ENCODE results near the gene PKD1L1.

PKD1L1 gene

DNA sequence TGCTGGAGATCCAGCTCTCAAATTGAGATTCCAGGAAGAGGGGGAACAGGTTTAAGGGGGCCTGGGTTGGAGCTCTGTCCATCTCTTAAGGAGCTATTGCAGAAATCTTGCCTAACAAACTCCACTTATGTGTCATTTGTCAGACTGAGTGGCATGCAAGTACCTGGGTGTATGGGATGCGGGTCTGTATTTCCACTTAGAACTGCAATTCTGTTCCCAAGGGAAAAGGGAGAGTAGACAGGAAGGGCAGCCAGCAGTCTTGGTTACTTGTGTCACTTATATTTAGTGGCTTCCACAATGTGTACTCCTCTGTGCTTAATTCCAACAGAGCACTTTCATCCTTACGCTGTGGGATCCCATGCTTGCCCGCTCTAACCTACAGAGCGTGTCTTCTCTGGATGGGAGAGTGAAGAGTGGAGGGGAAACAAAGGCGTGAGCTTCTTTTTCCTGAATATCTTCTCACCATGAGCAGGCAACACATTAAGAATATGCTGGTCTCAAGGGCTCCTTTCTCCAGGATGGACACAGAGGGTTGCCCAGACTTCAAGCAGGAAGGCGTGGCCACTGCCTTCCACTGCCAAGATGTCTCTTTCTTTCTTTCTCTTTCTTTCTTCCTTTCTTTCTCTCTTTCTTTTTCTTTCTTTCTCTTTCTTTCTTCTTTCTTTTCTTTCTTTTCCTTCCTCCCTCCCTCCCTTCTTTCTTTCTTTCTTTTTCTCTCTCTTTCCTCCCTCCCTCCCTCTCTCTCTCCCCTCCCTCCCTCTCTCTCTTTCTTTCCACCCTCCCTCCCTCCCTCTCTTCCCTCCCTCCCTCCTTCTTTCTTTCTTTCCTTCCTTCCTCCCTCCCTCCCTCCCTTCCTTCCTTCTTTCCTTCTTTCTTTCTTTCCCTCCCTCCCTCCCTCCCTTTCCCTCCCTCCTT is 212.6 kb downstream of the PKD1L1 start:
- DNase-seq (ENCODE audit: low read depth in 2 of 2) = no peak

GRCh38 chr7:47734949-47735291 is 213.3 kb downstream of the PKD1L1 start:
- no peak for DNase-seq (ENCODE audit: low read depth in 2 of 2)

DNA sequence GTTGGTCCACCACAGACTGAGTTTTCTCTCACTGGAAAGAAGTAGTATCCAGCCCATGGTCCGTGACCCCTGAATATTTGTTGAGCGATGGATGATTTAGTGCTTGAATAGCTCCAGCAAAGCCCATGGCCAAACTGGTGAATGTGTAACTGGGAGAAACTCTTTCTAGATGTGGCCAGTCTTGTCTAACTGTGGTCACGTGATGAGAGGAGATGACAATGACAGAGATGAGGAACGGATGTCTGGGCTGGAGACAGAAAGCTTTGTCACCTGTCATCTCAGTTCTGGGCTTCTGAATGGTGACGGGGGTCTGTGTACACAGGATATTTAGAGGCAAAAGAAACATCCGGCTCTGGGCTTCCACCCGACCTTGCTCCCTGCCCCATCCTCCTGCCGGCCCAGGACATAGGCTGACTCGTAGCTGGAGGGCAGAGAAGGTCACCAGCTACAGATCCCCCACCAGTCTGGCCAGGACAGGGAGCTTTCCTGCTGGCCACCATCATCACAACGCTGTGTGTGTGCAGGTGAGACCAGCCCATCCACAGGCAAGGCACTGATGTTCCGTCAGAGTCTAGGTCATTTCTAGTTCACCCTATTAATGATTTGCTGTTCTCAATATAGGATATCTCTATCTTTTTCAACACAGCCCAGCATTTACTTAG is 213.8 kb downstream of the PKD1L1 start:
- DNase-seq (ENCODE audit: low read depth in 2 of 2) = no peak

DNA sequence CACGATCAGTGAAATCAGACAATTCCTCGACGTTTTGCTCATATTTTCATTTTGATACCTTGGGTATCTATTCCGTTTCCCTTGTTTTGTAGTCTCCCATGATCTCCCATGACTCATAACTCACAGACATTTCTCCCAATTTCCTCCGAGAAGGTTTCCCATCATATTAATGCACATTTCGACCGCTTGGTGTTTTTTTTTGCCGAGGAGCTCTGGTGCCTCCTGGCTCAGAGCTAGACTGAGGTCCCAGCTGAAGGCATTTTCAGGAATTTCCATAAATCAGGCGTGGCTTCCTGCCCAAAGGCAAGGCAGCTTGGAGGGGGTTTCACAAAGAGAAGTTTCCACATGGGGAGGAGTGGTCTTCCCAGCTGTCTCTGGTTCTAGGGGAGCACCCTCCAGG is 218.1 kb downstream of the PKD1L1 start:
- DNase-seq (ENCODE audit: low read depth in 2 of 2) = no peak

DNA sequence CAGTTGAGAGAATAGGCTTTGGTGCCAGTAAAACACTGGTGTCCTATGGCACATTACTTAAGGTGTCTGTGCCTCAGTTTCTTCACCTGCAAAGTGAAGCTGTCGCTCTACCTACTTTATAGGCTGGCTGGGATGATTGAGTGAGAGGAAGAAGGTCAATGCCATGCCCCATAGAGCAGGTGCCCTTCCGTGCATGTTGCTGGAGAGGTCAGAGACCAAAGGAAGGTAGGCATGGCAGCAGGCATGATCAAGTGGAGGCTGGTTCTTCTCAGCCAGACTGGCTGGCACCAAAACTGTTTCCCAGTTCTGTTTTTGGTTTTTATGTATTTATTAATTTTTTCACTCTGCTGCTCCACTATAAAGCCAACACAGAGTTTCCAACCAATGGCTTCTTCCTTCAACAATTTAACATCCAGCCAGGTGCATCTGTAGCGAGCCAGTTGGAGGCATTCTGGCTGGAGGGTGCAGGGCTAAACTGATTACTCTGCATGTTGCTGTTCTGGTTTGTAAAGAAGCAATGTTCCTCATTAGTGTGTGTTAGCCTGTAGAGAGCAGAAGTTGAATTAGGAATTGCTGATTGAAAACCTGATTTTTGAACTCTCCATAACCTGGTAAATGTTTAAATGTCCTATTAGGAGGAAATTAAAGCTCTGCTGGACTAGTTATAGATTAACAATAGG is 222.1 kb downstream of the PKD1L1 start:
- DNase-seq (ENCODE audit: low read depth in 2 of 2) = no peak

GRCh38 chr7:47725031-47725780 is 223.1 kb downstream of the PKD1L1 start:
- DNase-seq (ENCODE audit: low read depth in 2 of 2) = no peak

Measured in fibroblast of skin of left quadriceps (primary cell).